HCT116 (cell line): Measurements from ENCODE around the gene TPD52L2.
"Not testable (repeated sequence)": the region's sequence is repeated elsewhere in the genome, so short reads cannot be mapped to it uniquely, and the experiment has no call there.

Experiments used
- CTCF ChIP-seq, 3 experiments: fragments of 200-600 bp in 1 of 3; sonication (generic) in 1 of 3; IDR thresholded peaks in 2 of 3; conservative IDR thresholded peaks in 1 of 3; 2 replicates each; pipeline ENCODE4 v1.5.1; 2012 to 2017; ENCODE audit warnings: low read depth in 2 of 3, low read length in 2 of 3, antibody characterized with exemption in 1 of 3, borderline replicate concordance in 1 of 3, control low read depth in 1 of 3, mild to moderate bottlenecking in 1 of 3, mixed read lengths in 1 of 3, mixed run types in 1 of 3, moderate library complexity in 1 of 3; ENCODE audit not compliant: insufficient read depth in 1 of 3
- POLR2A ChIP-seq: IDR thresholded peaks from 2 replicates; pipeline ENCODE4 v1.7.0; 2011; ENCODE audit warnings: borderline replicate concordance; ENCODE audit not compliant: insufficient read depth, insufficient read length; ENCODE audit errors: extremely low read depth
- POLR2AphosphoS5 ChIP-seq: IDR thresholded peaks from 2 replicates; pipeline ENCODE4 v1.6.1; 2011; ENCODE audit warnings: mild to moderate bottlenecking, low read depth, low read length, moderate library complexity

- TF ChIP-seq POLR2AphosphoS5; POLR2A; CTCF (IDR thresholded peaks at IDR 0.05 in 2 of 3, conservative IDR thresholded peaks at IDR 0.05 in 1 of 3; ENCODE audit: borderline replicate concordance in 1 of 3, insufficient read depth in 1 of 3, low read depth in 2 of 3, low read length in 2 of 3): not testable (repeated sequence)
Observed at GRCh38 chr20:63880901-63881300, 15.8 kb downstream of the TPD52L2 start.
